Gastroesophageal sphincter (tissue), 3 donors: ENCODE results near the gene ZNF135.

Source experiments
- CTCF ChIP-seq, 4 experiments: fragments of 200-600 bp in 2 of 4; fragments of 450-650 bp in 2 of 4; sonication (generic) in 1 of 4; IDR thresholded peaks; one replicate each; pipeline ENCODE4 v1.5.1; 2017 to 2019; ENCODE audit warnings: antibody characterized with exemption in 4 of 4, mild to moderate bottlenecking in 2 of 4, moderate library complexity in 2 of 4
- EP300 ChIP-seq: sonication (generic); formaldehyde crosslinking; IDR thresholded peaks from one replicate; pipeline ENCODE4 v1.6.1; 2017; ENCODE audit warnings: antibody characterized with exemption, mild to moderate bottlenecking

DNA sequence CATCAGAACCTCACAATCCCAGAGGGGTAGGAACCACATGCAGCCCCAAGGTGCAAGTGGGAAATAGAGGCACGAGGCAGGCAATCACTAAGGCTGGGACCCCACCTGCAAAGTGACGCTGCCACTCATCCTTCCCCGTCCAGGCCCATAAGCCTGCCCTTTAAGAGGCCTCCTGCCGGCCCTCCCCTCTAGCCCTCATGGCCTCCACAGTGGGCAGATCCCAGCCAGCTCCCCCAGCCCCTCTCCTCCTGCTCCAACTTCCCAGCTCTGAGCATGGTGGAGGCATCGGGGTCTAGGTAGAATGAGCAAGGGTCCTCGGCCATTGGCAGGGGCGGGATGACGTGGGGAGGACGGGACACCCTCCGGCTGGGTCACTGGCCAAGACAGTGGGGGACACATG, 36.2 kb downstream of the ZNF135 start:
- TF ChIP-seq EP300 = no peak
- TF ChIP-seq CTCF (IDR thresholded peaks at IDR 0.05) = no peak
